ENCODE data around the gene ARHGAP45.

DNA sequence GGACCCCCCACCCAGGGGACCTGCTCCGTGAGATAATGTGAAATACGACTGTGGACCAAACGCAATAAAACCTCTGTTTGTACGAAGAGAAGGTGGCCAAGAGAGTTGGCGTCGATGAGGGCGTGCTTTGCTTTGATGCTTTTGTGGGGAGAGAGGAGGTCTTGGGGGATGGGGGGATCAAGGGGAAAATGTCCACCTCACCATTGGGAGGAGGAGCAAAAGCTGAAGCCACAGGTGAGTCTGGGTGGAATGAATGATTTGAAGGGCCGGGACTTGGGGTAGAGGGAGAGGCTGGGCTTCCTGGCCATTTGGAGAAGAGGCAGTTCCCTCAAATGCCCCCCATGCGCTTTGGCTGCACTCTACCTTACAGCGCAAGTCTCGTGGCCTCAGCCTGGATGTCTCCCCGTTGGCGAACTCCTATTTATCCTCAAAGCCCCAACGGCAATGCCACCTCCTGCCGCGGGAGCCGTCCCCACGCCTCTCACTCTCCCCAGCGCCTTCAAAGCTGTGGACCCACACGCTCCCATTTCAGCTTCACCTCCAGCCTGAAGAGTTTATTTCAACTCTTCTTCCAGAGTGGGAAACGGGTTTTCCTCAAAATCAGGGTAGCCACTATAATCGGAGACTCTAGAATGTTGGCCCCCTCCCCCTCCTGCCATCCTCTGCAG lies 27.9 kb upstream of the ARHGAP45 start:
- no peak for TF ChIP-seq POLR2A (IDR thresholded peaks at IDR 0.05)
- TF ChIP-seq, protein P1, sequence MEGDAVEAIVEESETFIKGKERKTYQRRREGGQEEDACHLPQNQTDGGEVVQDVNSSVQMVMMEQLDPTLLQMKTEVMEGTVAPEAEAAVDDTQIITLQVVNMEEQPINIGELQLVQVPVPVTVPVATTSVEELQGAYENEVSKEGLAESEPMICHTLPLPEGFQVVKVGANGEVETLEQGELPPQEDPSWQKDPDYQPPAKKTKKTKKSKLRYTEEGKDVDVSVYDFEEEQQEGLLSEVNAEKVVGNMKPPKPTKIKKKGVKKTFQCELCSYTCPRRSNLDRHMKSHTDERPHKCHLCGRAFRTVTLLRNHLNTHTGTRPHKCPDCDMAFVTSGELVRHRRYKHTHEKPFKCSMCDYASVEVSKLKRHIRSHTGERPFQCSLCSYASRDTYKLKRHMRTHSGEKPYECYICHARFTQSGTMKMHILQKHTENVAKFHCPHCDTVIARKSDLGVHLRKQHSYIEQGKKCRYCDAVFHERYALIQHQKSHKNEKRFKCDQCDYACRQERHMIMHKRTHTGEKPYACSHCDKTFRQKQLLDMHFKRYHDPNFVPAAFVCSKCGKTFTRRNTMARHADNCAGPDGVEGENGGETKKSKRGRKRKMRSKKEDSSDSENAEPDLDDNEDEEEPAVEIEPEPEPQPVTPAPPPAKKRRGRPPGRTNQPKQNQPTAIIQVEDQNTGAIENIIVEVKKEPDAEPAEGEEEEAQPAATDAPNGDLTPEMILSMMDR (IDR thresholded peaks at IDR 0.05), result no peak

Data from right lobe of liver (tissue), 4 donors.